NCI-H187 (cell line): ENCODE measurements around the gene INTS3.
"Not testable (repeated sequence)": the region's sequence is repeated elsewhere in the genome, so short reads cannot be mapped to it uniquely, and the experiment has no call there.

Source experiments
- DNase-seq, 2 experiments: peaks; one replicate each; lab custom pipeline; 2025; lab: John Stamatoyannopoulos, UW

The INTS3 gene

GRCh38 chr1:153779781-153780541 lies 52.1 kb downstream of the INTS3 start:
- no peak for DNase-seq

DNA sequence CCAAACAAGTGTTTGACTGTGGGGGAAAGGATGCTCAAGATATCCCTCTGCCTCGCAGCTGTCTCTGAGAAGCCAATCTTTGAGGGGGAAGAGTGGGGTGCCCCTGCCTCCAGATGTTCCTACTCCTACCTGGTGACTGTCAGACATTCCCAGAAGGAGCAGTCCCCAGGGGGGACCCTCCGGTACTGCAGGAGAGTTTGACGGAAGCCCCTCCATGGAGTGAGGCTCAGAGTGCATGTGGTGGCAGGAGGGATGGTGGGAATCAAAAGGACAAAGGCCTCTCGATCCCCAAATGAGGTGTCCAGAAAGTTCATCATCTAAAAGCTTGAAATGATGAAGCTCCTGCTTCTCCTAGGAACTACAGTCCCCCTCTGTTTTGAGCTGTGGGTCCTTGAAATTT lies 52.7 kb downstream of the INTS3 start:
- DNase-seq: no peak

DNA sequence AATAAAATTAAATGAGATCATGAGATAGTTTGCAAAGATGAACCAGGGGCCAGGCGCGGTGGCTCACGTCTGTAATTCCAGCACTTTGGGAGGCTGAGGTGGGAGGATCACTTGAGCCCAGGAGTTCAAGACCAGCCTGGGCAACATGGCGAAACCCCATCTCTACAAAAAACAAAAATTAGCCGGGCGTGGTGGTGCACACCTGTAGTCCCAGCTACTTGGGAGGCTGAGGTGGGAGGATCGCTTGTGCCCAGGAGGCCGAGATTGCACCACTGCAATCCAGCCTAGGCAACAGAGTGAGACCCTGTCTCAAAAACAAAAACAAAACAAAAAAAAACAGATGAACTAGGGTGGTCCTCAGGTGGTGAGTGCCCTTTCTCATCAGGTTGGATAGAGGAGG lies 54.8 kb downstream of the INTS3 start:
- not testable (repeated sequence) for DNase-seq

GRCh38 chr1:153783233-153784190 lies 55.7 kb downstream of the INTS3 start:
- DNase-seq: peak; percentile 94 to 95

DNA sequence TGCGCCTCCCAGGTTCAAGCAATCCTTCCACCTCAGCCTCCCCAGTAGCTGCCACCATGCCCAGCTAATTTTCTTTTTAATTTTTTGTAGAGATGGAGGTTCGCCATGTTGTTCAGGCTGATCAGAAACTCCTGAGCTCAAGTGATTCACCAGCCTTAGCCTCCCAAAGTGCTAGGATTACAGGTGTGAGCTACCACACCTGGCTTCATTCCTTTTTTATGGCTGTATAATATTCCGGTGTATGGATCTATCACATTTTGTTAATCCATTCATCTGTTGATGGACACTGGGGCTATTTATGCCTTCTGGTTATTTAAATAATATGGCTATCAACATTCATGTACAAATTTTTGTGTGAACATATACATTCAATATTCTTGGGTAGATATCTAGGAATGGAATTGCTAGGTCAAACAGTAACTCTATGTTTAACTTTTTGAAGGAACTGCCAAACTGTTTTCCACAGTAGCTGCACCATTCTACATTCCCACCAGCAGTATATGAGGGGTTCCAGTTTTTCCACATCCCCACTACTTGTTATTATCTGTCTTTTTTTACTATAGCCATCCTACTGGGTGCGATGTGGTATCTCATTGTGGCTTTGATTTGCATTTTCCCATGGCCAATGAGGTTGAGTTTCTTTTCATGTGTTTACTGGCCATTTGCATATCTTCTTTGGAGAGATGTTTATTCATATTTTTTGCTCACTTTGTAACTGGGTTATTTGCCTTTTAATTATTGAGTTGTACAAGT lies 58.4 kb downstream of the INTS3 start:
- DNase-seq: no peak

GRCh38 chr1:153789478-153790034 lies 61.7 kb downstream of the INTS3 start:
- DNase-seq: no peak

GRCh38 chr1:153790313-153790965 lies 62.6 kb downstream of the INTS3 start:
- DNase-seq: no peak

GRCh38 chr1:153790966-153791647 lies 63.3 kb downstream of the INTS3 start:
- DNase-seq: no peak

GRCh38 chr1:153791648-153792253 lies 63.9 kb downstream of the INTS3 start:
- no peak for DNase-seq

GRCh38 chr1:153792631-153793041 lies 64.8 kb downstream of the INTS3 start:
- no peak for DNase-seq

GRCh38 chr1:153793261-153793972 lies 65.6 kb downstream of the INTS3 start:
- DNase-seq: no peak

GRCh38 chr1:153793973-153794615 lies 66.2 kb downstream of the INTS3 start:
- DNase-seq: no peak

- DNase-seq: no peak
Observed at GRCh38 chr1:153794624-153795329, 66.9 kb downstream of the INTS3 start.

- DNase-seq: no peak
Observed at GRCh38 chr1:153795330-153795837, 67.5 kb downstream of the INTS3 start.

DNA sequence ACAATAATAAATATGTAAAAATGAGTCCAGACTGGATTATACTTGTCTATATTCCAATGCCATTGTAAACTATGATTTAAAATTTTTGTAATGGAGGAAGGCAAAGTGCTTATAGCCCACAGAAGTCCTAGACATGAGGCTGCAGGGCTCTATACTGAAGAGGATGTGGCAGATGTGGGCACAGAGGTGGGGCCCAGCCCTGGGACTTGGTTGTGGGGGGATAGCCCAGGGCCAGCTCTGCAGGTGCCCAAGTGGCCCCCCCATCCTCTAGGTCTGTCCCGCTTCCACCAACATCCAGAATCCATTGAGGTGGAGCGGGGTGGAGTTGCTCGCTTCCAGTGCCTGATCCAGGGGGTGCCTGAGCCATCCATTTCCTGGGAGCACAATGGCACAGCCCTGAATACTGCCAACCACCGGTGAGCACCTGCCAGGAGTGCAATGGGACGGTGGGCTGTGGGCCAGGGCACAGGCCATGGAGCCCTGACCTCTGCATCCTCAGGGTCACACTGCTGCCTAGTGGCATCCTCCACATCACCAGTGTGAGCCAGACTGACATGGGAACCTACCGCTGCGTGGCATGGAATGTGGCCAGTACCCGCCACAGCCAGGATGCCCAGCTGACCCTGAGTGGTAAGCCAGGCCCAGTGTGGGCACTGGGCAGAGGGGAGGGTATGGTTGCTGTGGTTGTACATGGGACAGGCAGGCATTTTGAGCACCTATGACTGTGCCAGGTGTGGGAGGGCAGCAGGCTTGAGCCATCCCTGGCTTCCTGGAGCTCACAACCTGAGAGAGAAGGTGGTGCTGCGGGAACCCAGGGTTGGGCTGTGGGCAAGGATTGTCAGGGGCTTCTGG lies 68.3 kb downstream of the INTS3 start:
- DNase-seq: no peak

DNA sequence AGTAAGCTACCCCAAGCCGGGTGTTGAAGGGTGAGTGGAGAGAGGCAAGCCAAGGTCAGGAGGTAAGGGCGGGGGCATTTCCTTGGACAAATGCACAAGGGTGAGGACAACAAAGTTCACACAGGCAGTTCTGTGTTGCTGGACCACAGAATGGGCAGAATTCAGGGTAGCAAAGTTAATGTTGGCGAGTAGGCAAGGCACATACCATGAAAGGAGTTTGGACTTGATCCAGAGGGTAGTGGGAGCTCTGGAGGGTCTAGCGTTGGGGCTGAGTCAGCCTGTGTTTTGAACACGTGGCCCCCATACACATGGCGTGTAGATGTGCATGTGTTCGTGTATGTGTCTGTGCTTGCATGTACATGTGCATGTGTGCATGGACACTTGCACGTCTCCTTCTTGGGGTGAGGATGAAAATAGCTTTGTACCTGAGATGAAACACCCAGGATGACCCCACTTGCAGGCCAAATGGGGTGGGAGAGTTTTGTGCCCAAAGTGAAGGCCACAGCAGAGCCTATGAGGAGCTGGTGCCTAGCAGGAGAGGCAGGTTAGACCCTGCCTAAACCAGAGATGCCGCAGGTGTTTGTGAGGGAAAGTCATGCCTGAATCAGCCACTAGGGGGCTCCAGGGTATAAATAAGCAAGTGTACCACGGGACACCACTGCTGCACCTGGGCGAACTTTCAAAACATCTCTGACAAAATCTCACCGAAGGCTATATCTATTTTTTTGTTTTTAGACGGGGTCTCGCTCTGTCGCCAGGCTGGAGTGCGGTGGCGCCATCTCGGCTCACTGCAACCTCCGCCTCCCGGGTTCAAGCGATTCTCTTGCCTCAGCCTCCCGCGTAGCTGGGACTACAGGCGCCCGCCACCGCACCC lies 69.2 kb downstream of the INTS3 start:
- DNase-seq: peak; percentile 55 to 88

DNA sequence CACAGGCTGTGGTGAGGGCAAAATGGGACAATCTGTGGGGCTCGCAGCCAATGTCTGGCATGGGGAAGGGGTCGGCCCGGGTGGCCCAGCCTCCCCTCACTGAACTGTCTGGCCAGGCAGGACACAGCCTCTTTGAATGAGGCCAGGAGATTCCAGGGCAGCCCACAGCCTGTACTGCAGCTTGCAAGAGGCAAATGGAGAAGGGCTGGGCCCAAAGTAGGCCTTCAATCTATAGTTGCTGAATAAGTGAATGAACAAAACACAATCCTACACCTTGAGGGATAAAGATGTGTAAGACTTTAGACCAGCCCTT lies 70.6 kb downstream of the INTS3 start:
- DNase-seq: no peak
